ENCODE data around the gene TOR4A. TPM values are rescaled to one million over a fixed set of nuclear protein-coding genes. Genes with fewer than 3 reads are reported as not detected.

The TOR4A gene
- 10 to 100 TPM; 14.2 to 18.9 TPM for total RNA-seq
- polyA plus RNA-seq (2013, experiment 1 of 2) = 4.6 TPM
- polyA plus RNA-seq (2013, experiment 2 of 2) = 5.1 TPM
- long read RNA-seq, experiment 1, full-length matches to known transcripts = 1 of 8 reads
- long read RNA-seq, experiment 1, partial matches to known transcripts = 0 of 8 reads
- long read RNA-seq, experiment 1, other reads (novel, unspliced or antisense) = 7 of 8 reads
- long read RNA-seq, experiment 2, full-length matches to known transcripts = 17 of 25 reads
- long read RNA-seq, experiment 2, partial matches to known transcripts = 8 of 25 reads
- long read RNA-seq, experiment 2, other reads (novel, unspliced or antisense) = 0 of 25 reads
- long read RNA-seq, experiment 3 = 0 reads
- long read RNA-seq, experiment 4 = 0 reads

- TF ChIP-seq, protein P1, sequence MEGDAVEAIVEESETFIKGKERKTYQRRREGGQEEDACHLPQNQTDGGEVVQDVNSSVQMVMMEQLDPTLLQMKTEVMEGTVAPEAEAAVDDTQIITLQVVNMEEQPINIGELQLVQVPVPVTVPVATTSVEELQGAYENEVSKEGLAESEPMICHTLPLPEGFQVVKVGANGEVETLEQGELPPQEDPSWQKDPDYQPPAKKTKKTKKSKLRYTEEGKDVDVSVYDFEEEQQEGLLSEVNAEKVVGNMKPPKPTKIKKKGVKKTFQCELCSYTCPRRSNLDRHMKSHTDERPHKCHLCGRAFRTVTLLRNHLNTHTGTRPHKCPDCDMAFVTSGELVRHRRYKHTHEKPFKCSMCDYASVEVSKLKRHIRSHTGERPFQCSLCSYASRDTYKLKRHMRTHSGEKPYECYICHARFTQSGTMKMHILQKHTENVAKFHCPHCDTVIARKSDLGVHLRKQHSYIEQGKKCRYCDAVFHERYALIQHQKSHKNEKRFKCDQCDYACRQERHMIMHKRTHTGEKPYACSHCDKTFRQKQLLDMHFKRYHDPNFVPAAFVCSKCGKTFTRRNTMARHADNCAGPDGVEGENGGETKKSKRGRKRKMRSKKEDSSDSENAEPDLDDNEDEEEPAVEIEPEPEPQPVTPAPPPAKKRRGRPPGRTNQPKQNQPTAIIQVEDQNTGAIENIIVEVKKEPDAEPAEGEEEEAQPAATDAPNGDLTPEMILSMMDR (conservative IDR thresholded peaks at IDR 0.05) = peak; percentile 29
- WGBS, 2 experiments (ENCODE audit: insufficient coverage in 1 of 2, insufficient read length in 1 of 2) = 21 to 26% methylated on average over 10 to 25 of the region's 25 CpGs
- Mint-ChIP-seq H3K4me3 (peak within 1 kb of the TSS; percentile 59), H3K9me3 (no peaks in the 10 kb centered on the region), H3K4me1 (peaks cover 20% of the 10 kb centered on the region), H3K27ac (peak within 1 kb of the TSS; percentile 96), H3K36me3 (ENCODE audit: low read depth) (peaks cover 11% of the 10 kb centered on the region), H3K27me3 (ENCODE audit: insufficient read depth) (peaks cover 5% of the 10 kb centered on the region)
- no peaks in the 10 kb centered on the region for H3K9me3 ChIP-seq (ENCODE audit: control insufficient read depth, low read length)
- H3K4me3 ChIP-seq (ENCODE audit: low read length) = peak within 1 kb of the TSS; percentile 73
- H3K27ac ChIP-seq (ENCODE audit: low read depth, low read length) = no peak within 1 kb of the TSS
- H3K4me1 ChIP-seq (ENCODE audit: control insufficient read depth, insufficient read depth, low read length) = peaks cover 10% of the 10 kb centered on the region
- peak within 1 kb of the TSS; percentile 55 for H3K9ac ChIP-seq (ENCODE audit: extremely low read depth, low read length, poor library complexity, severe bottlenecking)
- peaks cover 12% of the 10 kb centered on the region for H3K36me3 ChIP-seq (ENCODE audit: control insufficient read depth, insufficient read depth, low read length)
- no peaks in the 10 kb centered on the region for H3K27me3 ChIP-seq (ENCODE audit: control insufficient read depth, insufficient read depth, low read length, poor library complexity, severe bottlenecking)
- DNase-seq = peak; percentile 94
Observed at GRCh38 chr9:137277329-137278041, at the start of gene TOR4A. Gene TOR4A, plus strand, starts transcription at chr9:137277726. Its CDS starts 964 bp downstream, at chr9:137278690.

GRCh38 chr9:137227853-137228505 lies 49.5 kb upstream of the TOR4A start:
- Mint-ChIP-seq H3K36me3 (ENCODE audit: low read depth) (no peaks in the 10 kb centered on the region), H3K4me1 (peaks cover 2% of the 10 kb centered on the region), H3K27ac (peak overlapping the region; percentile 81), H3K27me3 (ENCODE audit: insufficient read depth) (no peaks in the 10 kb centered on the region), H3K9me3 (no peaks in the 10 kb centered on the region), H3K4me3 (no peak overlapping the region)
- Histone ChIP-seq H3K4me3 (ENCODE audit: low read length) (no peak overlapping the region), H3K27me3 (ENCODE audit: control insufficient read depth, insufficient read depth, low read length, poor library complexity, severe bottlenecking) (no peaks in the 10 kb centered on the region), H3K9me3 (ENCODE audit: control insufficient read depth, low read length) (no peaks in the 10 kb centered on the region), H3K36me3 (ENCODE audit: control insufficient read depth, insufficient read depth, low read length) (no peaks in the 10 kb centered on the region), H3K4me1 (ENCODE audit: control insufficient read depth, insufficient read depth, low read length) (no peaks in the 10 kb centered on the region), H3K27ac (ENCODE audit: low read depth, low read length) (no peak overlapping the region), H3K9ac (ENCODE audit: extremely low read depth, low read length, poor library complexity, severe bottlenecking) (no peak overlapping the region)
- TF ChIP-seq, protein P1 (conservative IDR thresholded peaks at IDR 0.05) = no peak
- WGBS, 2 experiments (ENCODE audit: insufficient coverage in 1 of 2, insufficient read length in 1 of 2) = 74 to 77% methylated on average over 7 to 17 of the region's 18 CpGs
- DNase-seq = no peak

DNA sequence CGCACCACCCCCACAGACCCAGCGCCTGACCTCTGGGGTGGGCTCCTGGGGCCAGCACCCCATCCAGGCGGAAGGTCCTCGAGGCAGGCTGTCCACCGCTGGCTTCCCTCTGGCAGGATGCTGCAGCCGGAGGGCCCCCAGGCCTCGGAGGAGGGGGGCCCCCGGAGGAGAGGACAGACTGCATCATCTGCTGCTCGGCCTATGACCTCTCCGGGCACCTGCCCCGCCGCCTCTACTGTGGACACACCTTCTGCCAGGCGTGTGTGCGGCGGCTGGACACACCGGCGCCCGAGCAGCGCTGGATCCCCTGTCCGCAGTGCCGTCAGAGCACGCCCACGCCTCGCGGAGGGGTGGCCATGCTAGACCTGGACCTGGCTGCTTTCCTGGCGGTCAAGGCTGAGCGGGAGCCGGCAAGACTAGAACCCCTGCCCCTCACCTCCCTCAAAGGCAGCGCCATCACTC lies 49.0 kb upstream of the TOR4A start:
- WGBS, 2 experiments (ENCODE audit: insufficient coverage in 1 of 2, insufficient read length in 1 of 2) = 92 to 94% methylated on average over 15 to 29 of the region's 29 CpGs
- H3K4me3 ChIP-seq (ENCODE audit: low read length) = no peak overlapping the region
- no peak for DNase-seq
- TF ChIP-seq, protein P1 (conservative IDR thresholded peaks at IDR 0.05) = no peak
- no peaks in the 10 kb centered on the region for H3K36me3 ChIP-seq (ENCODE audit: control insufficient read depth, insufficient read depth, low read length)
- no peaks in the 10 kb centered on the region for H3K36me3 Mint-ChIP-seq (ENCODE audit: low read depth)
- no peaks in the 10 kb centered on the region for H3K27me3 ChIP-seq (ENCODE audit: control insufficient read depth, insufficient read depth, low read length, poor library complexity, severe bottlenecking)
- H3K27ac Mint-ChIP-seq = no peak overlapping the region
- no peak overlapping the region for H3K27ac ChIP-seq (ENCODE audit: low read depth, low read length)
- no peaks in the 10 kb centered on the region for H3K27me3 Mint-ChIP-seq (ENCODE audit: insufficient read depth)
- peaks cover 2% of the 10 kb centered on the region for H3K4me1 Mint-ChIP-seq
- H3K9ac ChIP-seq (ENCODE audit: extremely low read depth, low read length, poor library complexity, severe bottlenecking) = no peak overlapping the region
- no peaks in the 10 kb centered on the region for H3K9me3 Mint-ChIP-seq
- H3K9me3 ChIP-seq (ENCODE audit: control insufficient read depth, low read length) = no peaks in the 10 kb centered on the region
- H3K4me1 ChIP-seq (ENCODE audit: control insufficient read depth, insufficient read depth, low read length) = no peaks in the 10 kb centered on the region
- no peak overlapping the region for H3K4me3 Mint-ChIP-seq

Measured in endodermal cell (in vitro differentiated cells).